Stimulated activated naive CD8-positive, alpha-beta T cell treated with anti-CD3 and anti-CD28 coated beads, Interleukin-15, Interleukin-2, amounts not matched to agents 100 U/mL and 50 U/mL, for 24 hours (primary cell): ENCODE results near the gene SLC4A1AP.
"Not testable (repeated sequence)": the region's sequence is repeated elsewhere in the genome, so short reads cannot be mapped to it uniquely, and the experiment has no call there.

Source experiments
- ATAC-seq: fragments of 150-1000 bp; cut with Tn5 transposase; one replicate; pipeline ENCODE4 v1.10.0; 2021
- DNase-seq: peaks from one replicate; pipeline ENCODE4 v3.0.0; 2021

SLC4A1AP gene

GRCh38 chr2:27651056-27651455 lies 12.6 kb upstream of the SLC4A1AP start:
- DNase-seq = no peak
- no peak for ATAC-seq

DNA sequence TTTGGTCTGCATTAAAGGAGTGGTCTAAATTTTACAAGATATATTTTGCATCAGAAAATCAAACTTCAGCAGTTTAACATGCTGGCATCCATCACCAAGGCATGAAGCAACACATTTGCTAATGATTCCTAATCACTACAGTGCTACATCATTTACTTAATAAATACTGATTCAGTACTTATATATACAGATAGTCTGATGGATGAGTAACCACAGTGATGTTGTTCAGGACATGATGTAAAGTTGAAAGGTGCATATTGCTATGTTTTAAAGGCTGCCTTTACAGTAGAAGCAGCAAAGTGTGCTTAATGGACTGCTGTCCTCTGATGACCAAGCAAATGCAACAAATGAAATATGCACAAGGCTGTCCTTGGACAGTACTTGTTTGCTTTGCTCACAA lies 11.3 kb upstream of the SLC4A1AP start:
- no peak for DNase-seq

DNA sequence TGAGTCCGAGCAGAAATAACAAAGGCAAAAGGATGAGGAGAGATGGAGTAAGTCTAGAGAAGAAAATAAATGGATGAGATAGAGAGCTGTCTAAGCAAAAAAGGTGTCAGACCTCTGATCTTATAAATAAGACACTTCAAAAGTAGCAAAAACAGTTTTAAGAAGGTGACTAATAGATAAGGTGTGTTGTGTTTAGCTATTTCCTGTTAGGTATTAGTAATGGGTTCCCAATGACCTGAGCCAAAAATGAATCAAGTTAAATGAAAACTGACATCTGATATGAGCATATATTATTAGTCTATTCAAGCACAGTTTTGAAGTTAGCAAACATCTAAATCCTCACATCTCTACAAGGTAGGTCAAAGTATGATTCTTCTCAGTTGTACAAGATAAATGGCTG lies 10.9 kb upstream of the SLC4A1AP start:
- no peak for DNase-seq
- ATAC-seq = no peak

More for the DNA sequence above, 11.3 kb upstream of the SLC4A1AP start:
- ATAC-seq = no peak

GRCh38 chr2:27653397-27653796 lies 10.3 kb upstream of the SLC4A1AP start:
- DNase-seq (no peak), ATAC-seq (no peak)

GRCh38 chr2:27655155-27655951 lies 8.3 kb upstream of the SLC4A1AP start:
- no peak for DNase-seq
- ATAC-seq = no peak

DNA sequence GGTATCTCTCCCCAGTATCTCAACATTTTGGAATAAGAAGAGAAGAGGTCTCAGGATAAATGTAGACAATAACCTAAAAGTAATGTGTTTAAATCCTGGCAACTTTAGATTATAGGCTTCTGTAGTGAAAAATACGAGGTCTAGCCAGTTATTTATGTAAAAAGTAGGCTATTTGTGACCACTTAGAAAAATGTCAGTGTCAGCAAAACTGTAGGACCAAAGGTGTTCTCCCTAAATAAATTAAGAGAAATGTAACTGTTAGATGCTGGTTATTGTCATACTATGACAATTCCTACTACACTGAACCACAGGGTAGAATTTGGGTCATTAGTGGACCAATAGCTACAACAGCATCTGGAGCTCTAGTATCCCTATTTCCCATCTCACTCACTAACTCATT lies 2.3 kb upstream of the SLC4A1AP start:
- ATAC-seq = no peak
- DNase-seq = no peak

GRCh38 chr2:27664154-27664574 lies 475 bp downstream of the SLC4A1AP start:
- DNase-seq (no peak), ATAC-seq (peak; percentile 17)

- ATAC-seq (no peak), DNase-seq (no peak)
Measured at GRCh38 chr2:27664622-27665363, 1.1 kb downstream of the SLC4A1AP start.

DNA sequence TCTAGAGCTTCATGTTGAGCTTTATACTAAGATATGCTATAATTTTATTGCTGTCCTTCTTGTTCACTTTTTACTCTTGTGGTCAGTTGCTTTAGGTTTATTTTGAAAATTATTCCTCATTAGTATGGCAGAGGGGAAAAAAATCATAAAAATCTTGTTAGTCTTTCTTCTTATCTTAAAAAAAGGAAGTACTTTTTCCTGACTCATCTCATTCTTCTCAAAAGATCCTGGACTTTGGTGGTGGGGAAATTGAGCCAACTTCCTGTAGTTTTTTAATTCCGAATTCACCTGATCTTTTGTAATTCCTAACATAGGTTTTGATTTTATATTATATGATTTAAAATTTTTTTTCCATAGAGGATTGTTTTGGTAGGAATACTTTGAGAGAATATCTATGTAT lies 3.8 kb downstream of the SLC4A1AP start:
- DNase-seq (no peak), ATAC-seq (no peak)

GRCh38 chr2:27671235-27671634 lies 7.5 kb downstream of the SLC4A1AP start:
- DNase-seq = no peak

DNA sequence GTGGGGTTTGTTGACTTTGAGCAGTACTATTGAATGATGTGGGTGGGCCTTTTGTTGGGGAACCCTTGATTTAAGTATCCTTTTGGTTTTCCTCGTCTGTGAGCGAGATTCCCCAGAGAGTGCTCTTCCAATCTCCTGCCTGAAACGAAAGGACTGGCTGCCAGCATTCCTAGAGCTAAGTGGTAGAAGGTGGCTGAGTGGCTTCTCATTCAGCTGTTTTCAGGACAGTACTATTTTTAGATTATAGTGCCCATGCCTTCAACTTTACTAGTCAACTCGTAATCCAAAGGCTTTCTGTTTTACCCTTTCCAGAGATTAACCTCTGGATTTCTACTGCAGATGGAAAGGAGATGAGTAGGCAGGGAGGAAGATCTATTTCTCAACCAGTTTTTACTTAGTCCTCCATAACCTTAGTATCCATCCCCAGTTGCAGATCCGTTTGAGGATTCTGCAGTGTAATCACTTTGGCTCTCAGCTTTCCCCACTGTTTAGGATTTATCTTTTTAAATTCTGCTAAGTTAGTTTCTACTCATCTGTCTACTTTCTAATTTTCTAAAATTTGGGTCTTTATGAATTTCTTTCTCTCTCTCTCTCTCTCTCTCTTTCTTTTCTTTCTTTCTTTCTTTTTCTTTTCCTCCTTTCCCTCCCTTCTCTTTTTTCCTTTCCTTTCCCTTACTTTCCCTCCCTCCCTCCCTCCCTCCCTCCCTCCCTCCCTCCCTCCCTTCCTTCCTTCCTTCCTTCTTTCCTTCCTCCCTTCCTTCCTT lies 9.2 kb downstream of the SLC4A1AP start:
- ATAC-seq = no peak
- DNase-seq = no peak

More at GRCh38 chr2:27671235-27671634, 7.5 kb downstream of the SLC4A1AP start:
- no peak for ATAC-seq

GRCh38 chr2:27680571-27680970 lies 16.9 kb downstream of the SLC4A1AP start:
- ATAC-seq (no peak), DNase-seq (no peak)

DNA sequence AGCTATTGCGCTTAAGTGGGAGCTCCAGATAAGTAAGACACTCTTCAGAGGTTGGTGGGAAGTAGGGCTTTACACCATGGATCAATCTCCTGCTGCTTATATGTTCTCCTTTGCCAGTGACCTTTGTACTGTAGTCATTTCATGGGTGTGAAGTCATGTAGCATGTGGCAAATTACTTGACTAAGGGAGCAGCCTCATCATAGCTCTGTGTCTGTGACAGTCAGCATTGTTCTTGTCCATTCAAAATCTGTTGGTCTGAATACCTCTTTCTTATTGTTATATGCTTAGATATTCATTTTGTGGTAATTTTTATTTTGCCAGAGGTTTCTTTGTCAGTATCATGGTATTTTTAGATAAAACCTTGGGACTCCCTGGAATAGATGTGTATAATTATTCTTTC lies 18.2 kb downstream of the SLC4A1AP start:
- peak; percentile 79 for ATAC-seq
- no peak for DNase-seq

- not testable (repeated sequence) for DNase-seq
- ATAC-seq = peak; percentile 83
Measured at GRCh38 chr2:27682334-27682771, 18.7 kb downstream of the SLC4A1AP start.

- ATAC-seq (peak; percentile 77), DNase-seq (peak; percentile 91)
Measured at GRCh38 chr2:27683390-27684071, 19.8 kb downstream of the SLC4A1AP start.

GRCh38 chr2:27685006-27685405 lies 21.3 kb downstream of the SLC4A1AP start:
- ATAC-seq, DNase-seq: not testable (repeated sequence)

GRCh38 chr2:27685577-27685976 lies 21.9 kb downstream of the SLC4A1AP start:
- DNase-seq (no peak), ATAC-seq (no peak)

- no peak for DNase-seq
- no peak for ATAC-seq
Measured at GRCh38 chr2:27687232-27687631, 23.5 kb downstream of the SLC4A1AP start.

DNA sequence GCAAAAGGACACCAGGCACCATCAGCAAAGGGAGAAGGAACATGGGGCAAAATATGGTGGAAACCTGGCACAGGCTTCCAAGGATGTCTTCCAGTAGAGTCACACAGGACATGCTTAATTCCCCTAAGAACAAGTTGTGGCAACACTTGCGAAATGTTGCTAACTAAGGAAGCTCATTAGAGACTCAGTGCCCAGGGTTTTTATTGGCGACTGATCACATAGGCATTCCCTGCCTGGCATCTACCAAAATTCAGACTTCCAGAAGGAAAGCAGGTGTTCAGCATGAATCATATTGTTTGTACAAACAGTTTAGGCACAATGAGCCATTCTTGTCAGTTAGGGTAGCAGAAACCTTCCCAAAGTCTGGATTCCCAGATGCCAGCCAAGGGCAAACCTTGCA lies 25.7 kb downstream of the SLC4A1AP start:
- ATAC-seq (no peak), DNase-seq (no peak)

DNA sequence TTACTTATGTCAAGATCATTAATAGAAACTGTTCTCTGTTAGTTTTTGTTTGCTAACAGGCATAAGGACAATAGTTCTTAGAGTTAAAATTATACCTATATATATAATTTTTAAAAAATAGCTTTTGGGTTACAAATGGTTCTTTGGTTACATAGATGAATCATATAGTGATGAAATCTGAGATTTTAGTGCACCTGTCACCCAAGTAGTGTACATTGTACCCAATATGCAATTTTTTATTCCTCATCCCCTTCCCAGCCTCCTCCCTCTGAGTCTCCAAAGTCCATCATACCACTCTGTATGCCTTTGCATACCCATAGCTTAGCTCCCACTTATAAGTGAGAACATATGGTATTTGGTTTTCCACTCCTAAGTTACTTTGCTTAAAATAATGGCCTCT lies 26.4 kb downstream of the SLC4A1AP start:
- no peak for DNase-seq
- no peak for ATAC-seq

- ATAC-seq = no peak
- DNase-seq = no peak
Measured at GRCh38 chr2:27697660-27698059, 34.0 kb downstream of the SLC4A1AP start.

DNA sequence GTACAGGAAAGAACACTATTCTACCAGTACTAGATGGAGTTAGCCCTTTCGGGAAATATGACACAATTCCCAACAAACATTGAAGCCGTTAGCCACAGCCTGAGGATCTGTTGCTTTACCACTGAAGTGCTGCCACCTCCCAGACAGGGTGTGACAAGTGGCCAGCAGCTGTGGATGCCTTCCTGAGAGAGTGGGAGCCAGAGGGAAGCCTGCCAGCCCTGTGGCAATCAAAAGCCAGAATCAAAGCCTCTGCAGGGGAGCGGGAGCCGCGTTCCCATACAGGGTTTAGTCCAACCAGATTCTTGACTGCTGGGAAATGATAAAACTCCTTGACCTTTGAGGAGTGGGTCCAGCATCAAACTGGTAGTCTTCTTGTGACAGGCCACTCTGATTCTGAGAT lies 38.0 kb downstream of the SLC4A1AP start:
- ATAC-seq (no peak), DNase-seq (no peak)
